OCI-LY1 (cell line): Measurements from ENCODE around the gene TAS2R60.

Experiments used
- H2AFZ ChIP-seq: fragments of 200-600 bp; sonication (generic), shearing (Covaris generic); 2 replicates; pipeline ENCODE4 v1.6.0; 2014; ENCODE audit warnings: antibody characterized with exemption, mild to moderate bottlenecking, low read length
- H3F3A ChIP-seq: fragments of 200-600 bp; sonication (generic), shearing (Covaris generic); 2 replicates; pipeline ENCODE4 v1.6.0; 2014; ENCODE audit warnings: mild to moderate bottlenecking, antibody characterized with exemption, low read length, moderate library complexity; ENCODE audit not compliant: insufficient read depth
- H3K27ac ChIP-seq: fragments of 200-600 bp; sonication (generic); 2 replicates; pipeline ENCODE4 v1.5.1; 2014; ENCODE audit warnings: low read length, mixed run types, mild to moderate bottlenecking, low read depth; ENCODE audit not compliant: poor library complexity, severe bottlenecking
- H3K27me3 ChIP-seq: fragments of 200-600 bp; sonication (generic); 2 replicates; pipeline ENCODE4 v1.6.0; 2014; ENCODE audit warnings: antibody characterized with exemption, mild to moderate bottlenecking, low read length, moderate library complexity; ENCODE audit not compliant: insufficient read depth
- H3K36me3 ChIP-seq: fragments of 200-600 bp; sonication (generic); 2 replicates; pipeline ENCODE4 v1.6.1; 2014; ENCODE audit warnings: mild to moderate bottlenecking, antibody characterized with exemption, low read length, moderate library complexity, mixed read lengths; ENCODE audit not compliant: insufficient read depth
- H3K4me1 ChIP-seq: fragments of 200-600 bp; sonication (generic); 2 replicates; pipeline ENCODE4 v1.5.1; 2014; ENCODE audit warnings: mild to moderate bottlenecking, low read length, moderate library complexity; ENCODE audit not compliant: insufficient read depth, severe bottlenecking
- H3K4me2 ChIP-seq: fragments of 200-600 bp; sonication (generic), shearing (Covaris generic); 2 replicates; pipeline ENCODE4 v1.6.1; 2014; ENCODE audit warnings: low read length
- H3K4me3 ChIP-seq: fragments of 200-600 bp; sonication (generic); 2 replicates; pipeline ENCODE4 v1.5.1; 2014; ENCODE audit warnings: low read length, low read depth, mild to moderate bottlenecking, mixed read lengths; ENCODE audit not compliant: poor library complexity, severe bottlenecking
- H3K79me2 ChIP-seq: fragments of 200-600 bp; shearing (Covaris generic); 2 replicates; pipeline ENCODE4 v1.6.1; 2016; ENCODE audit warnings: mixed run types, low read length, mixed read lengths; ENCODE audit not compliant: insufficient read depth
- H3K9ac ChIP-seq: fragments of 200-600 bp; sonication (generic), shearing (Covaris generic); 2 replicates; pipeline ENCODE4 v1.6.1; 2014; ENCODE audit warnings: mild to moderate bottlenecking, low read length, mixed read lengths
- H3K9me2 ChIP-seq: fragments of 200-600 bp; sonication (generic), shearing (Covaris generic); 2 replicates; pipeline ENCODE4 v1.6.1; 2014; ENCODE audit warnings: low read depth, mild to moderate bottlenecking, low read length, mixed read lengths
- H3K9me3 ChIP-seq: fragments of 200-600 bp; shearing (Covaris generic); 2 replicates; pipeline ENCODE4 v1.6.1; 2014; ENCODE audit warnings: low read length, mixed read lengths
- H4K20me1 ChIP-seq: fragments of 200-600 bp; sonication (generic), shearing (Covaris generic); 2 replicates; pipeline ENCODE4 v1.6.0; 2016; ENCODE audit warnings: mild to moderate bottlenecking, low read length; ENCODE audit not compliant: insufficient read depth
- EZH2 ChIP-seq: fragments of 200-600 bp; sonication (generic), shearing (Covaris generic); IDR thresholded peaks from 2 replicates; pipeline ENCODE4 v1.8.0; 2017; ENCODE audit warnings: borderline replicate concordance, mixed run types, mild to moderate bottlenecking, antibody characterized with exemption, low read length, moderate library complexity, mixed read lengths
- TF ChIP-seq, protein P1 (sequence below): fragments of 200-600 bp; sonication (generic), shearing (Covaris generic); IDR thresholded peaks from 2 replicates; pipeline ENCODE4 v1.5.1; 2017; ENCODE audit warnings: mild to moderate bottlenecking, antibody characterized with exemption, low read length, moderate library complexity, mixed read lengths

Gene TAS2R60, protein sequence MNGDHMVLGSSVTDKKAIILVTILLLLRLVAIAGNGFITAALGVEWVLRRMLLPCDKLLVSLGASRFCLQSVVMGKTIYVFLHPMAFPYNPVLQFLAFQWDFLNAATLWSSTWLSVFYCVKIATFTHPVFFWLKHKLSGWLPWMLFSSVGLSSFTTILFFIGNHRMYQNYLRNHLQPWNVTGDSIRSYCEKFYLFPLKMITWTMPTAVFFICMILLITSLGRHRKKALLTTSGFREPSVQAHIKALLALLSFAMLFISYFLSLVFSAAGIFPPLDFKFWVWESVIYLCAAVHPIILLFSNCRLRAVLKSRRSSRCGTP

DNA sequence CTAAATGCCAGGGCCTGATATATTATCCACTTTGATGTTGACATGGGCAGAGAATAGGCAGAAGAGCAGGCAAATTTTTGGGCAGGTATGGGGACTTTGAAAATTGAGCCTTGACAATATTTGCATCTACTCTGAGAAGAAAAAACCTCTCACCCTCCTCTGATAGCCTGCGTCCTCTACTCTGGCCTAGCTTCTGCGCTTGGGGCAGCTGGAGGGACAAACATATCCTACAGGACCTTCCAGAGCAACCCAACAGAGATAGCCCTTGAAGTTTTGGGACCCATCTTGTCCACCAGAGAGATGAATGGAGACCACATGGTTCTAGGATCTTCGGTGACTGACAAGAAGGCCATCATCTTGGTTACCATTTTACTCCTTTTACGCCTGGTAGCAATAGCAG is at the start of gene TAS2R60:
Gene TAS2R60, plus strand, starts transcription at position 301 of the 400 bp plus-strand sequence. Its CDS starts 0 bp downstream, at position 301.
- H3K9me3 ChIP-seq, result no peaks in the 10 kb centered on the region
- H3K27ac ChIP-seq, result no peak within 1 kb of the TSS
- H3K27me3 ChIP-seq, result no peaks in the 10 kb centered on the region
- no peak for TF ChIP-seq EZH2
- TF ChIP-seq, protein P1, sequence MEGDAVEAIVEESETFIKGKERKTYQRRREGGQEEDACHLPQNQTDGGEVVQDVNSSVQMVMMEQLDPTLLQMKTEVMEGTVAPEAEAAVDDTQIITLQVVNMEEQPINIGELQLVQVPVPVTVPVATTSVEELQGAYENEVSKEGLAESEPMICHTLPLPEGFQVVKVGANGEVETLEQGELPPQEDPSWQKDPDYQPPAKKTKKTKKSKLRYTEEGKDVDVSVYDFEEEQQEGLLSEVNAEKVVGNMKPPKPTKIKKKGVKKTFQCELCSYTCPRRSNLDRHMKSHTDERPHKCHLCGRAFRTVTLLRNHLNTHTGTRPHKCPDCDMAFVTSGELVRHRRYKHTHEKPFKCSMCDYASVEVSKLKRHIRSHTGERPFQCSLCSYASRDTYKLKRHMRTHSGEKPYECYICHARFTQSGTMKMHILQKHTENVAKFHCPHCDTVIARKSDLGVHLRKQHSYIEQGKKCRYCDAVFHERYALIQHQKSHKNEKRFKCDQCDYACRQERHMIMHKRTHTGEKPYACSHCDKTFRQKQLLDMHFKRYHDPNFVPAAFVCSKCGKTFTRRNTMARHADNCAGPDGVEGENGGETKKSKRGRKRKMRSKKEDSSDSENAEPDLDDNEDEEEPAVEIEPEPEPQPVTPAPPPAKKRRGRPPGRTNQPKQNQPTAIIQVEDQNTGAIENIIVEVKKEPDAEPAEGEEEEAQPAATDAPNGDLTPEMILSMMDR, result no peak
- H3K4me1 ChIP-seq, result no peaks in the 10 kb centered on the region
- H3K9ac ChIP-seq, result no peak within 1 kb of the TSS
- H3K9me2 ChIP-seq, result no peaks in the 10 kb centered on the region
- no peaks in the 10 kb centered on the region for H3F3A ChIP-seq
- H3K4me2 ChIP-seq, result no peak within 1 kb of the TSS
- no peak within 1 kb of the TSS for H3K4me3 ChIP-seq
- no peaks in the 10 kb centered on the region for H4K20me1 ChIP-seq
- no peak within 1 kb of the TSS for H2AFZ ChIP-seq
- no peaks in the 10 kb centered on the region for H3K79me2 ChIP-seq
- H3K36me3 ChIP-seq, result no peaks in the 10 kb centered on the region

DNA sequence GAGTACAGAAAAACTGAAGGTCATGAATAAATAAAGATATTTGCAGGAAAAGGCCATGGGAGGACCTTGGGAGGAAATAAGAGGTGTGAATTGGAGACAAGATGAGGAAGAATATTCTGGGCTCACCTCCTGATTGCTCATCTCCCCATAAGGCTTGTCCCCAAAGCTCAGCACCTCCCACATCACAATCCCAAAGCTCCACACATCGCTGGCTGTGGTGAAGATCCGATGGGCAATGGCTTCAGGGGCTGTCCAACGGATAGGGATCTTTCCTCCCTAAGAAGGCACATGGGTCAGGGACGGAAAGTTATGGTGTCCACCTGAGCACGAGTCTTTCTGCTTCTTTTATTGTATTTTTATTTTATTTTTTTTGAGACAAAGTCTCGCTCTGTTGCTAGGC is 49.2 kb upstream of the TAS2R60 start:
- H3F3A ChIP-seq, result no peaks in the 10 kb centered on the region

GRCh38 chr7:143394777-143395176 is 48.5 kb upstream of the TAS2R60 start:
- Histone ChIP-seq H3K4me1 (no peaks in the 10 kb centered on the region), H3F3A (no peaks in the 10 kb centered on the region), H3K27me3 (no peaks in the 10 kb centered on the region), H3K27ac (no peak overlapping the region), H3K79me2 (no peaks in the 10 kb centered on the region), H3K9me3 (no peaks in the 10 kb centered on the region), H4K20me1 (no peaks in the 10 kb centered on the region), H3K9me2 (no peaks in the 10 kb centered on the region), H3K4me2 (no peak overlapping the region), H3K4me3 (no peak overlapping the region), H3K9ac (no peak overlapping the region), H2AFZ (no peak overlapping the region), H3K36me3 (no peaks in the 10 kb centered on the region)
- TF ChIP-seq, protein P1, result no peak
- no peak for TF ChIP-seq EZH2

More for the DNA sequence above, 49.2 kb upstream of the TAS2R60 start:
- no peak overlapping the region for H3K4me3 ChIP-seq
- no peaks in the 10 kb centered on the region for H3K36me3 ChIP-seq
- TF ChIP-seq EZH2, result no peak
- TF ChIP-seq, protein P1, result no peak
- no peaks in the 10 kb centered on the region for H3K4me1 ChIP-seq
- H2AFZ ChIP-seq, result no peak overlapping the region
- H3K27ac ChIP-seq, result no peak overlapping the region
- no peak overlapping the region for H3K4me2 ChIP-seq
- no peaks in the 10 kb centered on the region for H3K9me3 ChIP-seq
- H4K20me1 ChIP-seq, result no peaks in the 10 kb centered on the region
- no peaks in the 10 kb centered on the region for H3K27me3 ChIP-seq
- no peaks in the 10 kb centered on the region for H3K79me2 ChIP-seq
- H3K9me2 ChIP-seq, result no peaks in the 10 kb centered on the region
- H3K9ac ChIP-seq, result no peak overlapping the region
